Measurements from ENCODE around the gene GOLGA1.

- TF ChIP-seq, protein P1, sequence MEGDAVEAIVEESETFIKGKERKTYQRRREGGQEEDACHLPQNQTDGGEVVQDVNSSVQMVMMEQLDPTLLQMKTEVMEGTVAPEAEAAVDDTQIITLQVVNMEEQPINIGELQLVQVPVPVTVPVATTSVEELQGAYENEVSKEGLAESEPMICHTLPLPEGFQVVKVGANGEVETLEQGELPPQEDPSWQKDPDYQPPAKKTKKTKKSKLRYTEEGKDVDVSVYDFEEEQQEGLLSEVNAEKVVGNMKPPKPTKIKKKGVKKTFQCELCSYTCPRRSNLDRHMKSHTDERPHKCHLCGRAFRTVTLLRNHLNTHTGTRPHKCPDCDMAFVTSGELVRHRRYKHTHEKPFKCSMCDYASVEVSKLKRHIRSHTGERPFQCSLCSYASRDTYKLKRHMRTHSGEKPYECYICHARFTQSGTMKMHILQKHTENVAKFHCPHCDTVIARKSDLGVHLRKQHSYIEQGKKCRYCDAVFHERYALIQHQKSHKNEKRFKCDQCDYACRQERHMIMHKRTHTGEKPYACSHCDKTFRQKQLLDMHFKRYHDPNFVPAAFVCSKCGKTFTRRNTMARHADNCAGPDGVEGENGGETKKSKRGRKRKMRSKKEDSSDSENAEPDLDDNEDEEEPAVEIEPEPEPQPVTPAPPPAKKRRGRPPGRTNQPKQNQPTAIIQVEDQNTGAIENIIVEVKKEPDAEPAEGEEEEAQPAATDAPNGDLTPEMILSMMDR (conservative IDR thresholded peaks at IDR 0.05 in 1 of 2, IDR thresholded peaks at IDR 0.05 in 1 of 2; ENCODE audit: extremely low read depth in 1 of 2, insufficient read depth in 1 of 2, low read depth in 1 of 2, low read length in 2 of 2): no peak
- no peak for TF ChIP-seq EZH2 (IDR thresholded peaks at IDR 0.05; ENCODE audit: borderline replicate concordance, low read length)
These were observed 23.7 kb upstream of the GOLGA1 start for GRCh38 chr9:124964604-124965003.
